HG02938 (cell line): ENCODE measurements around the gene KIAA1328.

Experiments
- ATAC-seq: cut with Tn5 transposase; IDR thresholded peaks from one replicate; pipeline ENCODE4 v1.9.1; 2021; ENCODE audit warnings: mild to moderate bottlenecking, moderate library complexity; ENCODE audit not compliant: unreplicated experiment

KIAA1328 gene

DNA sequence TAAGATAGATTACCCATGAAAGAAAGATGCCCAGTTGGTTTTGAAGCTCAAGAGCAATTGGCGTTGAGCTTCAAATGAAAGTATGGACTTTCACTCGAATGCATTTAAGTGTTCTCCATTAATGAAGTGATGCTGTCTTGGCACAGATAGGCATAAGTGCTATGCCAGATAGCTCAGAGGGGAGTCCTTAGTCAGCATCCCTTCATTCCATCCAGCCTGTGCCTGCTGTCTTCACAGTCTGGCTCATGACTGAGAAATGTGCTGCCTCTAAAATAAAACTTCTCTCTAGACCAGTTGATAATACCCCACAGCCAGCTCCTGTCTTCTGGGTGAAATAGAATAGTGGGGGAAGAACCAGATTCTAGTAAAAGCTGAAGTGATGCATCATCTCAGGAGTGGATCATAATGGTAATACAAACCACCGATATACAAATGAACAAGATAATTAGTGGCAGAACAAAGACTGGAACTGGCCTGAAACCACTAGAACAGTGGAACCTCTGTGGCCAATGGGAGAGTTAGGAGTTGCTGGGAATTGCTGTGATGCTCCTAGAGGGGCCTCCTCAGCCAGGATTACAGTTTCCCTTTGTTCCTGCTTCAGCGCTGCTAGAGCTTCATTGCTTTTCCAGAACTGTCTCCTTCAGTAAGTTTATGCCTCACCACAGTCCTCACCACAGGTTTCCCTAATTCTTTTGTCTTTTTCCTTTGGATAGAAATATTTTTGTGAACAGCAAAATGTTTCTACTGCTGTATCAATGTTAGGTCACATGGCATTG lies 359.3 kb downstream of the KIAA1328 start:
- no peak for ATAC-seq

DNA sequence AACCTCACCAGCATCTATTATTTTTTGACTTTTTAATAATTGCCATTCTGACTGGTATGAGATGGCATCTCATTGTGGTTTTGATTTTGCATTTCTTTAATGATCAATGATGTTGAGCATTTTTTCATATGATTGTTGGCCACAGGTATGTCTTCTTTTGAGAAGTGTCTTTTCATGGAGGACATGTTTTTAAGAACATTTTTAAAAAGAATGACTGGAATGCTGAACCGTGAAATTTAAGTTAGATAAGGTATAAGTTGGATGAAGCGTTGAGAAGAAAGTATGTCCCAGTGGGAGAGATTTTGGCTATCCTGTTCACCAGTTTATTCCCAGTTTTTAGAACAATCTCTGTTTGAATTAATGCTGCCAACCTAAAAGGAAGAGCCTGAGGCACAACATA lies 370.8 kb downstream of the KIAA1328 start:
- no peak for ATAC-seq

DNA sequence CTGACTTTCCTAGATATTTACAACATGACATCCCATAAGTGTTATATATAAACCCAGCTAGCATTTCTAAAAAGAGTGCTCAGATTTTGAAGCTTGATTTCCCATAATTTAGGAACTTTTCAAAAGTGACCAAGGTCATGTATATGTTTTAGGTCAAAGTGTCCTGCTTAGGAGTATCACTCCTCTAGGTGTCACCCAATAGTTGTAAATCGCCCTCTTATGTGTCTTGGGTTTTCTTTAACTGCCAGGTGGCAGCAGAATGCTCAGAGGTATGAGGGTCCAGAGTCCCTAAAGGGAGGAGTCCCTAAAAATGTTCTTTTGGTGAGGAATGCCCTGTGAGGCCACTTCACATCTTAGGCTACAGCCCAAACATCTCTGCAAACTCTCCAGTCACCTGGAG lies 378.4 kb downstream of the KIAA1328 start:
- no peak for ATAC-seq

DNA sequence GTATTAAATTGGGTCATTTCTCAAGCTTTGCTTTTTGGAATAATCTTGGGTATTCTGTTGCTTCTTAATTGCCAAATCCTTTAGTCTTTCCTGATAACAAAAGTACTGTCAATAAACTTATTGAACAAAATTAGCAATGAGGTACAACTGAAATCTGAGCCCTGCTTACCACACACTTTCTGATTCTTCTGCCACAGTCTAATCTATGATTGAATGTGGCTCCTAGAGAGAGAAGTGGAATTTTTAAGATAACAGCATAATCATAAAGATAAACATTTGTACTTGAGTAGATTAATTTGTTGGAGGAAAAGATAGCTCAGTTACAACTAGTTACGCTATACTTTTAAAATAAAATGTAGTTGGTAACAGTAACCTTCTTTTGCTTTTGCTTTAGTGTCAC lies 381.9 kb downstream of the KIAA1328 start:
- ATAC-seq: no peak

GRCh38 chr18:37218022-37218590 lies 389.2 kb downstream of the KIAA1328 start:
- no peak for ATAC-seq

DNA sequence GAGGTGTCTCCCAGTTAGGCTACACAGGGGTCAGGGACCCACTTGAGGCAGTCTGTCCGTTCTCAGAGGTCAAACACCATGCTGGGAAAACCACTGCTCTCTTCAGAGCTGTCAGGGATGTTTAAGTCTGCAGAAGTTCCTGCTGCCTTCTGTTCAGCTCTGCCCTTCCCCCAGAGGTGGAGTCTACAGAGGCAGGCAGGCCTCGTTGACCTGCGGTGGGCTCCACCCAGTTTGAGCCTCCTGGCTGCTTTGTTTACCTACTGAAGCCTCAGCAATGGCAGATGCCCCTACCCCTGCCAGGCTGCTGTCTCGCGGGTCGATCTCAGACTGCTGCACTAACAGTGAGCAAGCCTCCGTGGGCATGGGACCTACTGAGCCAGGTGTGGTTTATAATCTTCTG lies 390.3 kb downstream of the KIAA1328 start:
- no peak for ATAC-seq

- no peak for ATAC-seq
Measured at GRCh38 chr18:37222354-37222998, 393.5 kb downstream of the KIAA1328 start.

- ATAC-seq: no peak
Measured at GRCh38 chr18:37222999-37223378, 394.1 kb downstream of the KIAA1328 start.

- ATAC-seq: no peak
Measured at GRCh38 chr18:37225279-37225678, 396.4 kb downstream of the KIAA1328 start.

- ATAC-seq: no peak
Measured at GRCh38 chr18:37230768-37231167, 401.8 kb downstream of the KIAA1328 start.

- ATAC-seq: no peak
Measured at GRCh38 chr18:37231251-37231650, 402.3 kb downstream of the KIAA1328 start.

- ATAC-seq: no peak
Measured at GRCh38 chr18:37235583-37235982, 406.7 kb downstream of the KIAA1328 start.

DNA sequence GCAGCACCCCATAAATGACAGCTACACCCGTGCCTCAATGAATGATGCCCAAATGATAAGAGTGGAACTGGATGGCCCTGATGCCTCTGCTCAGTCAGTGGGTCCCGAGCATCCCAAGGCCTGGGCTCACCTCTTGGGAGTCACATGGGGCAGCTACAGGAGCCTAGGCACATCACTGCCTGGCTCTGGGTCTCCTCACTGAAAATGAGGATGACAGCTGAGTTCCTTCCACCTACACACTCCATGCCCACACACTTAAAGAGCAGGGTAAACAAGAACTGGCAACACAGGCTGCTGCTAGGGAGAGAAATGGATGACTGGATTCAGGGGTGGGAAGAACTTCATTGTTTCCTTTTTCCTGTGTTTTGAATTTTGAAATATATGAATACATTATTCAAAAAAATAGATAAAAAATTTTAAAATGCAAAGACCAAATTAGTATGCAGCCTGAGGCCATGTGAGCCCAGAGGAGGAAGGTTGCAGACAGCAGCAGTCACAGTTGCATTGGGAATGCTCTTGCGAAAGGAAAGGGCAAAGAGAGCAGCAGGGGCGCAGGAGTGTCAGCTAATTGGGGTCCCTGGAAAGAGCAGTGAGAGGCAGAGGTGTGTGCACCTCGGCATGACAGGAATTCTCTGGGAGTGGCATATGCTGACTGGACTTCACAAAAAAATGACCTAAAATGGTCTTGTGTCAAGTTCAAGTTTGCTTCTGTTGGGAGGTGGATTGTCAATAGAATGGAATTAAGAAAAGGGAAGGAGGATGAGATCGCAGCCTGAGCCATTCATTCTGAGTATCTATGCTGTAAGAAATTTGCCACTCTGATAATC lies 409.6 kb downstream of the KIAA1328 start:
- ATAC-seq: no peak

- ATAC-seq: no peak
Measured at GRCh38 chr18:37242091-37242490, 413.2 kb downstream of the KIAA1328 start.

GRCh38 chr18:37242826-37243560 lies 414.1 kb downstream of the KIAA1328 start:
- no peak for ATAC-seq

DNA sequence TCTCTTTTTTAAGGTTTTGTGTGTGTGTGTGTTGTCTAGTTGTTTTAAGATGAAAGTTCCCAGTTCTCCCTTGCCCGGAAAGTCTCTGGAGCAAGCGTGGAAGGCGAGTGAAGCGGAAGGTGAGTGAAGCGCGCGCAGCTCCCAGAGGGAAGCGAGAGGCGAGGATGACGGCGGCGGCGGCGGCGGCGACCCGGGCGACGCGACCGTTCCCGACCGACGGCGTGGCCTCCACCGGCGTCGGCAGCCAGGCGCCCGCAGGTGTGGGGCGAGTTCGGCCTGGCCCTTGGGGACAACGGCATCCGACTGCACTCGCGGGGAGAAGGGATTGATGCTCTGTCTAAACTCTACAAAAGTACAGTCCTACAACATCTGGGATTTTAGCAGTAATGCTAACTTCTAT lies 414.8 kb downstream of the KIAA1328 start:
- no peak for ATAC-seq

DNA sequence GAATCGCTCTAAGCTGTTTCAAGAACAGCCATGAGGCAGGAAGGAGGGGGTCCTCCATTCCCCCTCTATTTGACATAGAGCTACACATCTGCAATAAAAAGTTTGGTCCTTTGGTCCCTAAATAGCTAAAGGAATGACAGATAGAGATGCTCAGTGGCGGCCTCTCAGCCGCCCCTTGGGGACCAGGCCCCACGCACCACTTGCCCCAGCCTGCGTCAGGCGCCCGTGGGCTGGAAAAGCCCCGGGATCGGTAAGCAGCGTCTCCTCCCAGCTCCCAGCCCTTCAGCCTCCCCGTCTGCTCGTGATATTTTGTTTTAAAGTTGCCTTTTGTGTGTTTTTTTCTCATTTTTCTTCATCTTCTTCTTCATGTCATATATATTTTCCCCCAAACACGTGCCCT lies 415.7 kb downstream of the KIAA1328 start:
- no peak for ATAC-seq

DNA sequence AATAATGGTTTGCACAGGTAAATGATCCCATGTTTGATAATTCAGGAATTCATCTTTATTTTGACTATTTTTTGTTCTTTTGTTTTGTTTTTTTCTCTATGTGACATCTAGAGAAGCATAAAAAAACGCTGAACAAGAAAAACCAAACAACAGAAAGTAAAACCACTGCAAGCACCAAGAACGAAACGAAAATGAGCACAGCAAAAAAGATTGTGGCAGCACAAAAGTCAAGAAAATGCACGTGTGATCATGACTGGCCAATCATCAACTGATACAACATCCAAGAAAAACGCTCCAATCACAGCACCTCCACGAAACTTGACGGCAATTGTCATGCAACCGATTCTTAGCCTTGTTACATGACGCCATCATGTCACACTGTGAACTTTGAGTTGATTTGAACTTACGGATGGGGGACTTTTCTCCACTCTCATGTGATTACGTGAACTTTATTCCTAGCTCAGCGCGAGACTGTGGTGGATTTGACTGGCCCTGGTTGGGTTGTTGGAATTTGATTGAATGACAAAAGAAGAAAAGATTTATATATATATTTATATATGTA lies 417.9 kb downstream of the KIAA1328 start:
- ATAC-seq: no peak

DNA sequence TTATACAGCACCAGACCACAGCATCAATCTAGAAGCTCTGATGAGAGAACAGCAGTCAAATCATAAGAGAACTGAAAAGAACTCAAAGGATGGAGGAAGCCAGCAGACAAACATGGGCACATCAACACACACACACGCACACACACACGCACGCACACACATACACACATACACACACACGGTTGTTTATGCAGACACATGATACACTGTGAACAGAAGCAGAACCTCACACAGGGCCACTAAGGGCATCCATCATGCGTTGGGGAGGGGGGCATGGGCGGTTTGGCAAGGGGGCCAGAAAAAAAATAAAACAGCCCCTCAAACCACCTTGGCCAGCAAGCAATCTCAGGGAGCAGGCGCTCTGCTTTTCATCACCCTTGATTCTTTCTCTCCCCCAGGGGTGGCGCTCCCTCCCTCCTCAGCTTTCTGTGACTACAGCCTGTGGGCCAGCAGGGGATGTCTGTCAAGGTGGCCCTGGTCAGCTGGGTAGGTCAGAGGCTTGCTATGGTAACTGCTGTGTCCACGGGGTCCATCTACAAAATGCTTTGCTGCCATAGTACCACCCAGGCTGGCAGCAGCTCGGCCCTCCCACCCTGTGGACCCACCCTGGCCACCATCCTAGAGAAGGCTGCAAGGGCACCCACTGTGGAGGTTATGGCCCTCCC lies 418.7 kb downstream of the KIAA1328 start:
- ATAC-seq: no peak

GRCh38 chr18:37248281-37248680 lies 419.4 kb downstream of the KIAA1328 start:
- no peak for ATAC-seq
